CD4-positive, alpha-beta memory T cell (primary cell): Measurements from ENCODE around the gene HMCN2. TPM values are rescaled to one million over a fixed set of nuclear protein-coding genes. Genes with fewer than 3 reads are reported as not detected.

Experiments
- CTCF ChIA-PET: fragments of 350-600 bp; sonication (Branson Sonifier 250); formaldehyde crosslinking; loops from one replicate; lab custom pipeline; 2021; ENCODE audit warnings: inconsistent platforms; ENCODE audit not compliant: partially characterized antibody; lab: Charles Lee
- POLR2A ChIA-PET: fragments of 350-600 bp; sonication (Branson Sonifier 250); formaldehyde crosslinking; loops from one replicate; lab custom pipeline; 2021; ENCODE audit not compliant: partially characterized antibody; lab: Charles Lee
- DNase-seq, 5 donors: peaks; one replicate each; pipeline versions ENCODE4 v3.0.0 to v3.0.0-alpha.2; 2020 to 2022; ENCODE audit warnings: mixed read lengths in 1 of 5
- H3K27ac ChIP-seq: one replicate; pipeline ENCODE4 v1.7.0; 2013; ENCODE audit warnings: low read depth, low read length
- H3K27me3 ChIP-seq: 2 replicates; pipeline ENCODE4 v1.7.0; 2013; ENCODE audit warnings: mild to moderate bottlenecking, low read length, moderate library complexity; ENCODE audit not compliant: insufficient read depth
- H3K36me3 ChIP-seq: 2 replicates; pipeline ENCODE4 v1.7.0; 2013; ENCODE audit warnings: mild to moderate bottlenecking, low read length, moderate library complexity; ENCODE audit not compliant: insufficient read depth
- H3K4me1 ChIP-seq: 2 replicates; pipeline ENCODE4 v1.7.0; 2013; ENCODE audit warnings: mild to moderate bottlenecking, low read length, moderate library complexity; ENCODE audit not compliant: insufficient read depth
- H3K4me3 ChIP-seq, 2 donors: one replicate each; pipeline ENCODE4 v1.7.0; 2013; ENCODE audit warnings: low read length in 2 of 2, mild to moderate bottlenecking in 1 of 2
- H3K9me3 ChIP-seq, 2 donors: one replicate each; pipeline ENCODE4 v1.7.0; 2013; ENCODE audit warnings: low read length in 2 of 2, control low read depth in 1 of 2; ENCODE audit not compliant: control insufficient read depth in 1 of 2
- H3K27ac Mint-ChIP-seq, 7 donors: one replicate each; pipeline ENCODE4 v1.8.0; 2020 to 2021; ENCODE audit warnings: mixed read lengths in 7 of 7, mild to moderate bottlenecking in 6 of 7, inconsistent platforms in 3 of 7, moderate library complexity in 3 of 7
- H3K27me3 Mint-ChIP-seq, 2 donors: one replicate each; pipeline ENCODE4 v1.8.0; 2020 to 2021; ENCODE audit warnings: mixed read lengths in 2 of 2
- H3K36me3 Mint-ChIP-seq, 2 donors: one replicate each; pipeline ENCODE4 v1.8.0; 2020 to 2021; ENCODE audit warnings: mixed read lengths in 2 of 2, inconsistent platforms in 1 of 2, mild to moderate bottlenecking in 1 of 2
- H3K4me1 Mint-ChIP-seq, 4 donors: one replicate each; pipeline ENCODE4 v1.8.0; 2020 to 2021; ENCODE audit warnings: mixed read lengths in 4 of 4, mild to moderate bottlenecking in 1 of 4
- H3K4me3 Mint-ChIP-seq, 8 donors: one replicate each; pipeline ENCODE4 v1.8.0; 2020 to 2021; ENCODE audit warnings: mixed read lengths in 8 of 8, mild to moderate bottlenecking in 7 of 8, moderate library complexity in 6 of 8, inconsistent platforms in 3 of 8
- H3K9me3 Mint-ChIP-seq, 8 donors: one replicate each; pipeline ENCODE4 v1.8.0; 2020 to 2021; ENCODE audit warnings: mixed read lengths in 8 of 8, mild to moderate bottlenecking in 5 of 8, inconsistent platforms in 3 of 8, moderate library complexity in 1 of 8
- intact Hi-C: fragments of 100-400 bp; cut with micrococcal nuclease; formaldehyde crosslinking; loops from one replicate; pipeline ENCODE4 v1.15.1; 2023
- polyA plus RNA-seq, 2 donors: library from polyadenylated mRNA; unstranded; fragments of 300-500 nt; fragmentation: Illumina TruSeq; gene quantifications; one replicate each; pipeline ENCODE4 v1.2.3, GENCODE V29; 2021
- total RNA-seq, 2 experiments: library from RNA; stranded (reverse); gene quantifications; one replicate each; pipeline ENCODE4 v1.2.3, GENCODE V29; 2021

The HMCN2 gene
- total and polyA plus RNA-seq, 4 experiments from 2014 or later = not detected

DNA sequence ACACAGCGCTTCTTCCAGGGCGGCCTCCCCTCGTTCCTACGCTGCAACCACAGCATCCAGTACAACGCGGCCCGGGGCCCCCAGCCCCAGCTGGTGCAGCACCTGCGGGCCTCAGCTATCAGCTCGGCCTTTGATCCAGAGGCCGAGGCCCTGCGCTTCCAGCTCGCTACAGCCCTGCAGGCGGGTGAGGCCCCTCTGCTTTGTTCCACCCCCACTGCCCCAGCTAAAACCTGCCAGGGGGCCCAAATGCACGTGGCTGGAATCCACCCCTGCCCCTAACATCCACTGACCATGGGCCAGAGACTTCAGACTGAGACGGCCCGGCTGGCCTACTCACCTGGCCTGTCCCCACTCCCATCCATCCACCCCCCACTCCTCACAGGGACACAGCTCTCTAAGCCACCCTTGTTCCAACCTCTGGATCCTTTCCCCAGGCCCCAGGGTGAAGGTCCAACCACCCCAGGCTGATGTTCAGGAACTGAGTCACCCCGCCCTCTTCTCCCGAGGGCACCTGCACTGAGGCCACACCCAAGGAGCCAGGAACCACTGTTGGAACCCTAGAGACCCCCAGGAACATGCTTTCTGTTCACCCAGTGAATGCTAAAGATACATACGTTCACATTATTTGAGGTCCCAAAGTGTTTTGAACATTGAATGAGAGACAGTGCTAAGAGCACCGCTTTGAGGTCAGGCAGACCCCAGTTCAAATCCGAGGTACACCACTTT is 160.3 kb downstream of the HMCN2 start:
- H3K27me3 ChIP-seq = no peaks in the 10 kb centered on the region
- Mint-ChIP-seq H3K4me3 (no peak overlapping the region), H3K27me3 (peaks cover 5 to 7% of the 10 kb centered on the region in 2 donors), H3K9me3 (peaks cover 0 to 4% (median 0%) of the 10 kb centered on the region in 8 donors), H3K4me1 (peaks cover 0 to 2% (median under 1%) of the 10 kb centered on the region in 4 donors), H3K36me3 (no peaks in the 10 kb centered on the region), H3K27ac (no peak overlapping the region)
- DNase-seq = no peak
- ChIA-PET CTCF (no interaction called here), POLR2A (no interaction called here)
- intact Hi-C loops = no loop called here
- no peak overlapping the region for H3K4me3 ChIP-seq
- no peak overlapping the region for H3K27ac ChIP-seq
- H3K4me1 ChIP-seq = no peaks in the 10 kb centered on the region
- H3K36me3 ChIP-seq = no peaks in the 10 kb centered on the region
- no peaks in the 10 kb centered on the region for H3K9me3 ChIP-seq

DNA sequence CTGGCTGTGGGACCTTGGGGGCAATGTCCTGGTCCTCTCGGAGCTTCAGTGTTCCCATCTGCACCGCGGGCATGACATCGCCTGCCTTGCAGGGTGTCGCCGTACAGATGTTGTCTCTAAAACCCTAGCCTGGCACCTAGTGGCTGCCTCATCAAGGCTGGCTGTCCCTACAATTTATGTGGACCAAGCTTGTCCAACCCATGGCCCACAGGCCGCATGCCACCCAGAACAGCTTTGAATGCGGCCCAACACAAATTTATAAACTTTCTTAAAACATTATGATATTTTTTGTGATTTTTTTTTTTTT is 160.9 kb downstream of the HMCN2 start:
- Histone ChIP-seq H3K4me1 (no peaks in the 10 kb centered on the region), H3K27me3 (no peaks in the 10 kb centered on the region), H3K36me3 (no peaks in the 10 kb centered on the region), H3K27ac (no peak overlapping the region), H3K4me3 (no peak overlapping the region), H3K9me3 (no peaks in the 10 kb centered on the region)
- Mint-ChIP-seq H3K9me3 (peaks cover 0 to 4% (median 0%) of the 10 kb centered on the region in 8 donors), H3K27me3 (peaks cover 5 to 7% of the 10 kb centered on the region in 2 donors), H3K4me1 (peaks cover 0 to 2% (median under 1%) of the 10 kb centered on the region in 4 donors), H3K27ac (no peak overlapping the region), H3K4me3 (no peak overlapping the region), H3K36me3 (no peaks in the 10 kb centered on the region)
- CTCF ChIA-PET = no interaction called here
- DNase-seq = no peak
- POLR2A ChIA-PET = no interaction called here
- intact Hi-C loops = no loop called here

DNA sequence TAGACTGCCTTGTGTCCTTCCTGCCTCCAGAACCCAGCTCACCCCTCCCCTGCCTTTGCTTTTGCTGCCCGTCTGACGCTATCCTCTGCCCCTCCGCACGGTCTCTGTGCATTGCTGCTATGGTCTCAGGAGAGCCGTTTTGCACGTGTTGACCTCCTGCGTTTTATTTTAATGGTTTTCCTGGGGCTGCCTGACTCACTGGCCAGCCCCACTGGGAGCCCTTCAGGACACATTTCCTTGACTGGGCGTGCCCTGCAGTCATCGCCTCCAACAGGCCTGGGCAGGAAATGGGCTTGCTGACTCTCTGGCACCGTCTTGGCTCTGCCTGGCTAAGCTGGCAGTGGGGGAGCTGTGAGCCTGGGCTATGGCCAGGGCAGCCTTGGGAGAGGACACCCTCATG is 161.3 kb downstream of the HMCN2 start:
- ChIA-PET CTCF (no interaction called here), POLR2A (no interaction called here)
- H3K4me1 ChIP-seq = no peaks in the 10 kb centered on the region
- H3K27ac Mint-ChIP-seq = no peak overlapping the region
- peaks cover 0 to 2% (median under 1%) of the 10 kb centered on the region in 4 donors for H3K4me1 Mint-ChIP-seq
- H3K9me3 ChIP-seq = no peaks in the 10 kb centered on the region
- H3K36me3 Mint-ChIP-seq = no peaks in the 10 kb centered on the region
- H3K4me3 Mint-ChIP-seq = no peak overlapping the region
- no peak for DNase-seq
- H3K27me3 Mint-ChIP-seq = peaks cover 5 to 7% of the 10 kb centered on the region in 2 donors
- no peaks in the 10 kb centered on the region for H3K27me3 ChIP-seq
- no peaks in the 10 kb centered on the region for H3K36me3 ChIP-seq
- H3K27ac ChIP-seq = no peak overlapping the region
- intact Hi-C loops = no loop called here
- H3K4me3 ChIP-seq = no peak overlapping the region
- peaks cover 0 to 4% (median 0%) of the 10 kb centered on the region in 8 donors for H3K9me3 Mint-ChIP-seq

DNA sequence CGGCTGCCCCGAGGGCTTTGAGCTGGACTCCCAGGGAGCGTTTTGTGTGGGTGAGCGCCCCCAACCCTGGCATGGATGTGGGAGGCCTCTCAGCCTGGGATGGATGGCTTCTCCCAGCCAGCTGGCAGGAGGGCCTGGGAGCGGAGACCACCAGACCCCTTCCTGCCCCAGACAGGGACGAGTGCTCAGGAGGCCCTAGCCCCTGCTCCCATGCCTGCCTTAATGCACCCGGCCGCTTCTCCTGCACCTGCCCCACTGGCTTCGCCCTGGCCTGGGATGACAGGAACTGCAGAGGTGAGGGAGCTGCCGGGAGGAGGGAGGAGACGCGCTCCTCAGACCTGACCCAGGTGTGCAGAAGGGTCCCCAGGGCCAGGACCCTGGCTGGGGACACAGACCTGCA is 161.8 kb downstream of the HMCN2 start:
- H3K4me3 ChIP-seq = no peak overlapping the region
- no peaks in the 10 kb centered on the region for H3K27me3 ChIP-seq
- no peaks in the 10 kb centered on the region for H3K4me1 ChIP-seq
- no peaks in the 10 kb centered on the region for H3K36me3 Mint-ChIP-seq
- H3K27ac Mint-ChIP-seq = no peak overlapping the region
- H3K9me3 Mint-ChIP-seq = peaks cover 0 to 4% (median 0%) of the 10 kb centered on the region in 8 donors
- no peak overlapping the region for H3K27ac ChIP-seq
- POLR2A ChIA-PET = no interaction called here
- peaks cover 0 to 2% (median 1%) of the 10 kb centered on the region in 4 donors for H3K4me1 Mint-ChIP-seq
- no peak for DNase-seq
- H3K27me3 Mint-ChIP-seq = peaks cover 7% of the 10 kb centered on the region in 2 donors
- intact Hi-C loops = no loop called here
- H3K36me3 ChIP-seq = no peaks in the 10 kb centered on the region
- H3K9me3 ChIP-seq = no peaks in the 10 kb centered on the region
- CTCF ChIA-PET = no interaction called here
- no peak overlapping the region for H3K4me3 Mint-ChIP-seq

DNA sequence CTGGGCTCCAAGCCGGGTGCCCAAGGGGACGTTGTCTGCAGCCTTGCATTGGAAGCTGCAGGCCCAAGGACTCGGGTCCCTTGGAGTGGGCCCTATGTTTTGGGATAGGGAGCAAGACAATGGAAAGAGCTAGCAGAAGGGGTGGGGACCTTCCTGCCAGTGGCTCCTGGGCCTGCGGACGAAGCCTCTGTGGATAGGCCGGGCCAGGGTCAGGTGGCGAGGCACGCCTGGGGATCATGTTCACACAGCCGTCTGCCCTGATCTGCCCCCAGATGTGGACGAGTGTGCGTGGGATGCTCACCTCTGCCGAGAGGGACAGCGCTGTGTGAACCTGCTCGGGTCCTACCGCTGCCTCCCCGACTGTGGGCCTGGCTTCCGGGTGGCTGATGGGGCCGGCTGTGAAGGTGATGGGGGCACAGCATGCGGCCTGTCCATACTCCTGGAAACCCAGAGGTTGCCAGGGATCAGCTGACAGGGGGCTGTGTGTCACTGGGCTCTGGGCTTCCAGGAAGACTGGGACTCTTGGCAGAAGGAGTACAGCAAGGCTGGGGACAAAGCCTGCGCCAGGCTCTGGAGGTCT is 162.6 kb downstream of the HMCN2 start:
- no peak overlapping the region for H3K4me3 Mint-ChIP-seq

DNA sequence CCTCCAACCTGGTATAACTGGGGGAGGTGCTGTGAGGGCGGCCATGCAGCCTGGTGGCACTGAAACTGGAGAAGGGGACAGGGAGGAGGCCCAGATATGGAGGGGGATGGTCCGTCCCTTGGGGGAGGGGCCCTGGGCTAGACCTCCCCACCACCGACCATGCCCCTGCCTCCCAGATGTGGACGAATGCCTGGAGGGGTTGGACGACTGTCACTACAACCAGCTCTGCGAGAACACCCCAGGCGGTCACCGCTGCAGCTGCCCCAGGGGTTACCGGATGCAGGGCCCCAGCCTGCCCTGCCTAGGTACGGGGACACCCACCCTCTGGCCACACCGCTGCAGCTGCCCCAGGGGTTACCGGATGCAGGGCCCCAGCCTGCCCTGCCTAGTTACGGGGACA is 163.8 kb downstream of the HMCN2 start:
- Histone ChIP-seq H3K27me3 (no peaks in the 10 kb centered on the region), H3K27ac (no peak overlapping the region), H3K4me1 (no peaks in the 10 kb centered on the region), H3K9me3 (no peaks in the 10 kb centered on the region), H3K4me3 (no peak overlapping the region), H3K36me3 (no peaks in the 10 kb centered on the region)
- ChIA-PET CTCF (no interaction called here), POLR2A (no interaction called here)
- intact Hi-C loops = no loop called here
- peaks cover 7 to 14% of the 10 kb centered on the region in 2 donors for H3K27me3 Mint-ChIP-seq
- no peak overlapping the region for H3K27ac Mint-ChIP-seq
- H3K4me3 Mint-ChIP-seq = no peak overlapping the region
- peaks cover 0 to 8% (median 1%) of the 10 kb centered on the region in 4 donors for H3K4me1 Mint-ChIP-seq
- no peaks in the 10 kb centered on the region for H3K36me3 Mint-ChIP-seq
- DNase-seq = no peak
- H3K9me3 Mint-ChIP-seq = peaks cover 0 to 4% (median 0%) of the 10 kb centered on the region in 8 donors

More for the DNA sequence above, 162.6 kb downstream of the HMCN2 start:
- H3K9me3 Mint-ChIP-seq = peaks cover 0 to 4% (median 0%) of the 10 kb centered on the region in 8 donors
- DNase-seq = no peak
- H3K27me3 ChIP-seq = no peaks in the 10 kb centered on the region
- no peak overlapping the region for H3K27ac ChIP-seq
- H3K9me3 ChIP-seq = no peaks in the 10 kb centered on the region
- peaks cover 7 to 11% of the 10 kb centered on the region in 2 donors for H3K27me3 Mint-ChIP-seq
- intact Hi-C loops = no loop called here
- no peak overlapping the region for H3K27ac Mint-ChIP-seq
- H3K36me3 ChIP-seq = no peaks in the 10 kb centered on the region
- H3K4me1 Mint-ChIP-seq = peaks cover 0 to 5% (median 1%) of the 10 kb centered on the region in 4 donors
- no peaks in the 10 kb centered on the region for H3K4me1 ChIP-seq
- POLR2A ChIA-PET = no interaction called here
- H3K36me3 Mint-ChIP-seq = no peaks in the 10 kb centered on the region
- no peak overlapping the region for H3K4me3 ChIP-seq
- CTCF ChIA-PET = no interaction called here

DNA sequence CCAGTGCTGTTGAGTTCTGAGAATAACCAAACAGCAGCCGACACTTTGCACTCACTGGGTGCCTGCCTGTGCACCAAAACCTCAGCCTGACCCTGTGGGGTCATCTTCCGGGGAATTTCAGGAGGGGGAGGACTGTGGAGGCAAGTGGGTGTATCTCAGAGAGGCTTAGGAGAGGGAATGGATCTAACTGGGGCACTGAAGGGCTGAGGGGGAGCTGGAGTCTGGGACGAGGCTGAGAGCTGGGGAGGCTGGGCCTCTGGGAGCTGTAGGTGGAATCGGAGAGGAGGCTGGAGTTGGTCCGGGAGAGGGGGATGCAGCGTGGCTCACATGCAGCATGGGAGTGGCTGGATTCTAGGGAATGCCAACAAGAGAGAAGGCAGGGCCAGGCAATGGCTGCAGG is 164.3 kb downstream of the HMCN2 start:
- H3K9me3 ChIP-seq = no peaks in the 10 kb centered on the region
- H3K27me3 ChIP-seq = no peaks in the 10 kb centered on the region
- POLR2A ChIA-PET = no interaction called here
- no peak overlapping the region for H3K27ac Mint-ChIP-seq
- H3K4me3 Mint-ChIP-seq = no peak overlapping the region
- intact Hi-C loops = no loop called here
- no peaks in the 10 kb centered on the region for H3K4me1 ChIP-seq
- peaks cover 7 to 14% of the 10 kb centered on the region in 2 donors for H3K27me3 Mint-ChIP-seq
- no peaks in the 10 kb centered on the region for H3K36me3 ChIP-seq
- no peak overlapping the region for H3K4me3 ChIP-seq
- H3K27ac ChIP-seq = no peak overlapping the region
- no peak for DNase-seq
- H3K36me3 Mint-ChIP-seq = no peaks in the 10 kb centered on the region
- CTCF ChIA-PET = no interaction called here
- H3K4me1 Mint-ChIP-seq = peaks cover 0 to 8% (median 1%) of the 10 kb centered on the region in 4 donors
- peaks cover 0 to 4% (median 0%) of the 10 kb centered on the region in 8 donors for H3K9me3 Mint-ChIP-seq
